IMR-90 (cell line): ENCODE results near the gene TACC2. TPM values are rescaled to one million over a fixed set of nuclear protein-coding genes. Genes with fewer than 3 reads are reported as not detected.
A peak's percentile ranks its signal among the peaks of the same experiment; 100 is the strongest.

Experiments
- ATAC-seq: fragments of 200-7000 bp; cut with Tn5 transposase; 2 replicates; pipeline ENCODE4 v1.9.1; 2020; ENCODE audit warnings: low read depth, mild to moderate bottlenecking, moderate library complexity
- BruUV-seq: library from RNA; stranded (reverse); fragments of 400-500 nt; replicated peaks from 2 replicates; lab custom pipeline; 2021; lab: Mats Ljungman, UMichigan
- CTCF ChIA-PET: fragments of 300-600 bp; formaldehyde crosslinking; extraction: SDS; loops from one replicate; lab custom pipeline; 2021; ENCODE audit warnings: antibody characterized with exemption; lab: Yijun Ruan, JAX
- POLR2A ChIA-PET: fragments of 300-600 bp; sonication (Branson Sonifier 250); formaldehyde crosslinking; loops from one replicate; lab custom pipeline; 2022; ENCODE audit warnings: antibody characterized with exemption; ENCODE audit not compliant: unreplicated experiment; lab: Charles Lee
- DNase-seq: peaks from one replicate; pipeline ENCODE4 v3.0.0; 2013
- H2AFZ ChIP-seq: replicated peaks from 2 replicates; pipeline ENCODE3; 2013; ENCODE audit warnings: low read length, mild to moderate bottlenecking; ENCODE audit not compliant: poor library complexity
- H2AK5ac ChIP-seq: 2 replicates; pipeline ENCODE4 v1.6.1; 2013; ENCODE audit warnings: low read depth, low read length, inconsistent platforms
- H2AK9ac ChIP-seq: replicated peaks from 2 replicates; pipeline ENCODE3; 2013; ENCODE audit warnings: mild to moderate bottlenecking, low read depth, low read length, moderate library complexity; ENCODE audit not compliant: poor library complexity
- H2BK120ac ChIP-seq: 2 replicates; pipeline ENCODE4 v1.6.1; 2013; ENCODE audit warnings: low read depth, low read length, inconsistent platforms
- H2BK15ac ChIP-seq: 3 replicates; pipeline ENCODE4 v1.6.1; 2013; ENCODE audit warnings: low read depth, low read length, inconsistent platforms
- H2BK20ac ChIP-seq: 2 replicates; pipeline ENCODE4 v1.6.1; 2013; ENCODE audit warnings: low read depth, mild to moderate bottlenecking, inconsistent platforms, low read length, moderate library complexity
- H2BK5ac ChIP-seq: 2 replicates; pipeline ENCODE4 v1.6.1; 2013; ENCODE audit warnings: mild to moderate bottlenecking, low read depth, low read length, inconsistent platforms; ENCODE audit not compliant: poor library complexity, severe bottlenecking
- H3K14ac ChIP-seq: replicated peaks from 2 replicates; pipeline ENCODE4 v1.6.1; 2013; ENCODE audit warnings: low read depth, low read length, inconsistent platforms
- H3K18ac ChIP-seq: 2 replicates; pipeline ENCODE4 v1.6.1; 2013; ENCODE audit warnings: low read depth, low read length, control low read depth
- H3K23ac ChIP-seq: 2 replicates; pipeline ENCODE4 v1.6.1; 2013; ENCODE audit warnings: low read depth, low read length, inconsistent platforms
- H3K27ac ChIP-seq: 2 replicates; pipeline ENCODE4 v1.5.1; 2013; ENCODE audit warnings: mild to moderate bottlenecking, control low read depth, low read length; ENCODE audit not compliant: insufficient read depth
- H3K27me3 ChIP-seq: 2 replicates; pipeline ENCODE4 v1.6.1; 2013; ENCODE audit warnings: low read length; ENCODE audit not compliant: control insufficient read depth, insufficient read depth
- H3K36me3 ChIP-seq: 2 replicates; pipeline ENCODE4 v1.6.1; 2013; ENCODE audit warnings: low read length, mixed read lengths; ENCODE audit not compliant: control insufficient read depth, insufficient read depth
- H3K4ac ChIP-seq: 2 replicates; pipeline ENCODE4 v1.6.1; 2013; ENCODE audit warnings: low read depth, low read length, inconsistent platforms
- H3K4me1 ChIP-seq: 2 replicates; pipeline ENCODE4 v1.6.1; 2013; ENCODE audit warnings: low read length, mixed read lengths; ENCODE audit not compliant: control insufficient read depth, insufficient read depth
- H3K4me2 ChIP-seq: 2 replicates; pipeline ENCODE4 v1.6.1; 2013; ENCODE audit warnings: low read depth, mild to moderate bottlenecking, control low read depth, low read length, moderate library complexity
- H3K4me3 ChIP-seq: 2 replicates; pipeline ENCODE4 v1.5.1; 2013; ENCODE audit warnings: low read depth, mild to moderate bottlenecking, control low read depth, low read length, moderate library complexity; ENCODE audit not compliant: insufficient read depth
- H3K56ac ChIP-seq: 2 replicates; pipeline ENCODE4 v1.6.1; 2013; ENCODE audit warnings: low read length, inconsistent platforms; ENCODE audit not compliant: insufficient read depth; ENCODE audit errors: extremely low read depth
- H3K79me1 ChIP-seq, 2 experiments: 2 replicates each; pipeline ENCODE4 v1.6.1; 2013; ENCODE audit warnings: low read length in 2 of 2, inconsistent platforms in 1 of 2, low read depth in 1 of 2
- H3K9ac ChIP-seq: 2 replicates; pipeline ENCODE4 v1.6.1; 2013; ENCODE audit warnings: low read depth, low read length, control low read depth
- H3K9me1 ChIP-seq: 2 replicates; pipeline ENCODE4 v1.6.1; 2013; ENCODE audit warnings: low read length, inconsistent platforms; ENCODE audit not compliant: insufficient read depth
- H3K9me3 ChIP-seq: 2 replicates; pipeline ENCODE4 v1.6.1; 2013; ENCODE audit warnings: low read length; ENCODE audit not compliant: control insufficient read depth, insufficient read depth
- H4K20me1 ChIP-seq: 2 replicates; pipeline ENCODE4 v1.6.1; 2013; ENCODE audit warnings: low read length, inconsistent platforms; ENCODE audit not compliant: insufficient read depth
- H4K5ac ChIP-seq: 2 replicates; pipeline ENCODE4 v1.6.1; 2013; ENCODE audit warnings: mild to moderate bottlenecking, low read depth, low read length, control low read depth
- H4K8ac ChIP-seq, 2 experiments: 2 replicates each; pipeline ENCODE4 v1.6.1; 2013; ENCODE audit warnings: low read depth in 2 of 2, low read length in 2 of 2, control low read depth in 1 of 2, inconsistent platforms in 1 of 2
- H4K91ac ChIP-seq: 2 replicates; pipeline ENCODE4 v1.6.1; 2013; ENCODE audit warnings: low read depth, low read length, inconsistent platforms; ENCODE audit not compliant: insufficient read depth
- MAFK ChIP-seq: IDR thresholded peaks from 2 replicates; pipeline ENCODE4 v1.6.1; 2012; ENCODE audit warnings: low read depth, low read length, improper control_type of control experiment
- MAZ ChIP-seq: IDR thresholded peaks from 2 replicates; pipeline ENCODE4 v1.6.1; 2012; ENCODE audit warnings: low read depth, mild to moderate bottlenecking, low read length, improper control_type of control experiment, moderate library complexity, borderline replicate concordance
- RAD21 ChIP-seq: IDR thresholded peaks from 2 replicates; pipeline ENCODE4 v1.6.1; 2012; ENCODE audit warnings: low read length, improper control_type of control experiment
- SMC3 ChIP-seq: fragments of 150-350 bp; IDR thresholded peaks from 2 replicates; pipeline ENCODE4 v1.6.1; 2016; ENCODE audit warnings: low read depth, mild to moderate bottlenecking, antibody characterized with exemption, low read length, moderate library complexity
- WGBS, 2 experiments: methylation state at CpG; one replicate each; pipeline versions ENCODE4 v1.1.5 to v1.1.7; 2013; ENCODE audit warnings: missing lambda C conversion rate in 2 of 2; ENCODE audit not compliant: insufficient read length in 1 of 2; ENCODE audit errors: extremely low coverage in 2 of 2; 5-methylcytosine and 5-hydroxymethylcytosine counted together
- dilution Hi-C: fragments of 300-500 bp; cut with HindIII; formaldehyde crosslinking; loops from one replicate; pipeline ENCODE4 v1.14.3; 2018; ENCODE audit warnings: low sequenced_read_pairs; ENCODE audit not compliant: unreplicated experiment
- in situ Hi-C: fragments of 300-500 bp; cut with MboI; formaldehyde crosslinking; loops from 3 replicates; pipeline ENCODE4 v1.14.3; 2019; ENCODE audit warnings: low sequenced_read_pairs, inconsistent platforms, mixed read lengths
- intact Hi-C: fragments of 100-400 bp; cut with micrococcal nuclease; formaldehyde crosslinking; loops from 2 replicates; pipeline ENCODE4 v1.10.0; 2022
- polyA plus RNA-seq, 3 experiments: library from polyadenylated mRNA; depleted of rRNA; stranded (reverse); fragments of >200 nt; gene quantifications; 2 replicates each; pipeline ENCODE4 v1.2.3, GENCODE V29; 2012; ENCODE audit warnings: low replicate concordance in 1 of 3
- total RNA-seq: library from RNA; depleted of rRNA; stranded (reverse); fragments of >200 nt; gene quantifications from 2 replicates; pipeline ENCODE4 v1.2.3, GENCODE V29; 2012

TACC2 gene
- total and polyA plus RNA-seq, 2 of the 4 experiments (the other 2 are of a cell fraction): 2.9 to 15.4 TPM

GRCh38 chr10:122018951-122019413 lies 30.0 kb downstream of the TACC2 start:
- Histone ChIP-seq H3K27ac (no peak overlapping the region), H3K4ac (no peak overlapping the region), H2BK20ac (no peak overlapping the region), H3K36me3 (no peaks in the 10 kb centered on the region), H3K4me3 (no peak overlapping the region), H4K91ac (no peak overlapping the region), H4K8ac (no peak overlapping the region), H2BK5ac (no peak overlapping the region), H3K9me3 (no peaks in the 10 kb centered on the region), H3K56ac (no peak overlapping the region), H3K27me3 (peaks cover 21% of the 10 kb centered on the region), H3K9me1 (no peaks in the 10 kb centered on the region), H4K5ac (no peak overlapping the region), H3K23ac (no peak overlapping the region), H2BK120ac (no peak overlapping the region), H4K20me1 (no peaks in the 10 kb centered on the region), H2AK5ac (no peak overlapping the region), H2AFZ (no peak overlapping the region), H3K9ac (no peak overlapping the region), H3K18ac (no peak overlapping the region), H2AK9ac (no peak overlapping the region), H3K4me1 (no peaks in the 10 kb centered on the region), H3K79me1 (no peaks in the 10 kb centered on the region), H2BK15ac (no peak overlapping the region), H3K4me2 (no peak overlapping the region), H3K14ac (no peak overlapping the region)
- BruUV-seq: no TSS peak
- intact Hi-C loops: no loop called here
- ATAC-seq (no peak), DNase-seq (no peak)
- CTCF ChIA-PET: no interaction called here
- WGBS, 2 experiments: 76% methylated on average over 4 of the region's 16 CpGs; no CpG with 5 or more reads in 1 of the 2 experiments
- peak; percentile 66 for TF ChIP-seq MAFK
- TF ChIP-seq RAD21: no peak
- TF ChIP-seq MAZ: no peak
- TF ChIP-seq SMC3: no peak
- dilution Hi-C loops: no loop called here
- in situ Hi-C loops: no loop called here
- POLR2A ChIA-PET: no interaction called here
